Stimulated activated CD4-positive, alpha-beta T cell treated with anti-CD3 and anti-CD28 coated beads, Interleukin-12 subunit alpha, Interleukin-12 subunit beta, amount 100 ng/mL, for 4 hours (primary cell): Measurements from ENCODE around the gene STK24.
A peak's percentile ranks its signal among the peaks of the same experiment; 100 is the strongest.

ENCODE experiments used
- DNase-seq: peaks from one replicate; pipeline ENCODE4 v3.0.0-alpha.2; 2020

Gene STK24

GRCh38 chr13:98486412-98486811 lies 90.5 kb downstream of the STK24 start:
- no peak for DNase-seq

GRCh38 chr13:98485561-98485960 lies 91.3 kb downstream of the STK24 start:
- no peak for DNase-seq

- peak; percentile 35 for DNase-seq
Measured at GRCh38 chr13:98484289-98485219, 92.4 kb downstream of the STK24 start.

GRCh38 chr13:98483601-98484288 lies 93.2 kb downstream of the STK24 start:
- DNase-seq, result no peak

- no peak for DNase-seq
Measured at GRCh38 chr13:98482476-98483444, 94.1 kb downstream of the STK24 start.

GRCh38 chr13:98480915-98481877 lies 95.7 kb downstream of the STK24 start:
- DNase-seq, result peak; percentile 15

GRCh38 chr13:98479496-98480003 lies 97.4 kb downstream of the STK24 start:
- no peak for DNase-seq

- DNase-seq, result no peak
Measured at GRCh38 chr13:98478189-98479129, 98.4 kb downstream of the STK24 start.

- DNase-seq, result peak; percentile 72
Measured at GRCh38 chr13:98476538-98476966, 100.4 kb downstream of the STK24 start.

GRCh38 chr13:98476106-98476505 lies 100.8 kb downstream of the STK24 start:
- DNase-seq, result peak; percentile 31

GRCh38 chr13:98475522-98475921 lies 101.4 kb downstream of the STK24 start:
- no peak for DNase-seq

GRCh38 chr13:98474761-98475160 lies 102.1 kb downstream of the STK24 start:
- no peak for DNase-seq

GRCh38 chr13:98474292-98474691 lies 102.6 kb downstream of the STK24 start:
- DNase-seq, result no peak

GRCh38 chr13:98473788-98474144 lies 103.1 kb downstream of the STK24 start:
- DNase-seq, result no peak

- no peak for DNase-seq
Measured at GRCh38 chr13:98473135-98473787, 103.6 kb downstream of the STK24 start.

- DNase-seq, result no peak
Measured at GRCh38 chr13:98471934-98472333, 105.0 kb downstream of the STK24 start.

GRCh38 chr13:98470920-98471319 lies 106.0 kb downstream of the STK24 start:
- DNase-seq, result no peak

GRCh38 chr13:98468929-98469328 lies 108.0 kb downstream of the STK24 start:
- no peak for DNase-seq

- DNase-seq, result no peak
Measured at GRCh38 chr13:98468361-98468760, 108.5 kb downstream of the STK24 start.
